Left hindlimb (tissue), 1 donor: ENCODE measurements around the gene GNL3L.
"Not testable (repeated sequence)": the region's sequence is repeated elsewhere in the genome, so short reads cannot be mapped to it uniquely, and the experiment has no call there.

ENCODE experiments used
- DNase-seq: peaks from one replicate; pipeline ENCODE4 v3.0.0-alpha.2; 2018

The GNL3L gene

GRCh38 chrX:54561622-54562021 lies 31.6 kb downstream of the GNL3L start:
- DNase-seq: no peak

- DNase-seq: no peak
Observed at GRCh38 chrX:54564936-54565335, 34.9 kb downstream of the GNL3L start.

GRCh38 chrX:54570332-54570731 lies 40.3 kb downstream of the GNL3L start:
- DNase-seq: no peak

GRCh38 chrX:54572641-54573040 lies 42.6 kb downstream of the GNL3L start:
- DNase-seq: not testable (repeated sequence)

GRCh38 chrX:54597728-54598127 lies 67.7 kb downstream of the GNL3L start:
- no peak for DNase-seq

GRCh38 chrX:54602563-54602962 lies 72.5 kb downstream of the GNL3L start:
- no peak for DNase-seq
